ENCODE data around the gene A1BG.
"Not testable (repeated sequence)": the region's sequence is repeated elsewhere in the genome, so short reads cannot be mapped to it uniquely, and the experiment has no call there.

A1BG gene

GRCh38 chr19:58334691-58335249, 18.5 kb downstream of the A1BG start:
- DNase-seq: no peak

GRCh38 chr19:58332697-58333096, 20.6 kb downstream of the A1BG start:
- no peak for DNase-seq

GRCh38 chr19:58330458-58330857, 22.8 kb downstream of the A1BG start:
- no peak for DNase-seq

DNA sequence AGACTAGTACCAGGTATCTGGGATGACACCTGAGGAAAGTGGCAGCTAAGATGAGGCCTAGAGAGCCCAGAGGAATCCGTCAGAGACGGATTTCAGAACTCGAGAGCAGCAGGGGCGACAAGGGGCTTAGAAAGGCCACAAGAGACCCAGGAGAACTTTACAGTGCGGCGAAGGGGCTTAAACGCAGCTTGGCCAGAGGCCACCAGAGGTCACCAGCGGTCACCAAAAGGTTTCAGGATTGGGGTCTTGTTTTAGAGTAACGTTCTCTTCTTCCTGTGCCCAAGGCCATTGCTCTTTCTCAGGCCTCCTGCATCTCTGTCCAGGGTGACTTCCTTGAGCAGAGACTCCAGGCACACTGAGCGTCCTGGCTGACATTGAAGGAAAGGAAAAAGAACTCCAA, 24.3 kb downstream of the A1BG start:
- DNase-seq: peak; percentile 2 to 15

GRCh38 chr19:58326914-58327726, 26.2 kb downstream of the A1BG start, which contains the start of gene ZSCAN22:
TSS of gene ZSCAN22 (plus strand) at chr19:58326994. CDS start at chr19:58334803, 7,809 bp downstream.
- DNase-seq: peak; percentile 93 to 95

DNA sequence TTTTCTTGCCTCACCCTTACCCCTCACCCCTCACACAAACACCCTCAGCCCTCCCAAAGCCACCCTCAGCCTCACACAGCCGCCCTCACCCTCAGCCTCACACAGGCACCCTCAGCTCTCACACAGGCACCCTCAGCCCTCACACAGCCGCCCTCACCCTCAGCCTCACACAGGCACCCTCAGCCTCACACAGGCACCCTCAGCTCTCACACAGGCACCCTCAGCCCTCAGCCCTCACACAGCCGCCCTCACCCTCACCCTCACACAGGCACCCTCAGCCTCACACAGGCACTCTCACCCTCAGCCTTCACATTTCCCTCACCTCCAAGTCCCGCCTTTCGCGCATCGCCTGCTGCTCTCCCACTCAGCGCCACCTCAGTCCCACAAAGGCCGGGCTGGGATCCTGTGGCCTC, 26.8 kb downstream of the A1BG start:
- DNase-seq: no peak

DNA sequence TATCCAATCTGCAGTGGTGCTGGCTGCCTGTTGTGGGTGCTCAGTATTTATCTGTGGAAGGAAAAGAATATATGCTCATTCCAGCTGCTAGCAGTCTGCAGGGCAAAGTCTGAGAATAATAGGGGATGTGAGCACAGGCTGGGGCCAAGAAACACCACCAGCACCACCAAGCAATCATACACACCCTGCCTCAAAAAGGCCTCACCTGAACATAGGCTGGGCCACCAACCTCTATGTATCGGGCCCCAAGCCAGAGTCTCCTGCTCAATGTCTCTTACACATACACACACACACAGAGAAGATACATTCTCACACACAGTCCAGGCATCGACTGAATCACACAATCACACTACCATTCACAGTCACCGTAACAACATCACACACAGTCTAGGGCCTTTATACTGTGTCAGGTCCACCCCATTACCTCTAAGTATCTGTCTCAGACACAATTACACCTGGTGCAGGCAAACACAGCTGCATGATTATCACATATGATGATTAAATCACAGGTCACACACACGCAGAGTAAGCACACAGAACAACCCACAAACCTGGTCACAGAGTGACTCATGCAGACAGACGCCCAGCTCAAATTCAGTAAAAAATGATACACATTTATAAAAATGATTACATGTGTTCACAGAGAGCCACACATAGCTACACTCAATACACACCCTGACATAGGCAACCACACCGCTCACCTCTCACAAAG, 27.8 kb downstream of the A1BG start:
- peak; percentile 24 to 70 for DNase-seq

DNA sequence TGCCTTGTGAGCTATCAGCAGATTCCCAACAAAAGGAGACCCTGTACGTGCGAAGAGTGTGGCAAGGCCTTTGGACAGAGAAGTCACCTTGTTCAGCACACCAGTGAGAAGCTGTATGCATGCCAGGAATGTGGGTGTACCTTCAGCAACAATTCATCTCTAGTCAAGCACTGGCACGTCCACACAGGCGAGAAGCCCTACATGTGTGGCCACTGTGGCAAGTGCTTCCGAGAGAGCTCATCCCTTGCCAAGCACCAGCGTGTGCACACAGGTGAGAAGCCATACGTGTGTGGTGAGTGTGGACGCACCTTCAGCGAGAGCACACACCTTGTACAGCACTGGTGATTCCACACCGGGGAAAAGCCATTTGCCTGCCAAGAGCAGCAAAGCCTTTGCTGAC, 34.1 kb downstream of the A1BG start:
- DNase-seq: no peak

- no peak for DNase-seq
These were observed 35.0 kb downstream of the A1BG start for GRCh38 chr19:58318297-58318696.

- DNase-seq: no peak
These were observed 35.7 kb downstream of the A1BG start for GRCh38 chr19:58317476-58318072.

DNA sequence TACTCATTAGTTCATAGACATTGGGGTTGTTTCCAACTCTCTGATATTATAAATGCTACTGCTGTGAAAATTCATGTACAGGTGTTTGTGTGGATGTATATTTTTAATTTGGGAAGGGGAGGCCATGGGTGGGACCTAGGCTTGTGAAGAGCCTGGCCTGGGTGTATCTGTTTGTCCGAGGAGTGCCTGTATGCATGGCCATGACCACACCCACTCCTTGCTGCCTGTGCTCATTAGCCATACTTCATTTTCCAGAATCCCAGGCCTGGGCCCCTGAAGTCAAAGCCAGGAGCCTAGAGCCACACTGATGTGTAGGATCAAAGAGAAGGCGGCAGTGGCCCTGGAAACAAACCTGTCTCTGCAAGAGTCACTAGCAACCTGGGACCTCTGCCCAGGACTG, 37.7 kb downstream of the A1BG start:
- no peak for DNase-seq

- DNase-seq: no peak
These were observed 41.9 kb downstream of the A1BG start for GRCh38 chr19:58311345-58311865.

DNA sequence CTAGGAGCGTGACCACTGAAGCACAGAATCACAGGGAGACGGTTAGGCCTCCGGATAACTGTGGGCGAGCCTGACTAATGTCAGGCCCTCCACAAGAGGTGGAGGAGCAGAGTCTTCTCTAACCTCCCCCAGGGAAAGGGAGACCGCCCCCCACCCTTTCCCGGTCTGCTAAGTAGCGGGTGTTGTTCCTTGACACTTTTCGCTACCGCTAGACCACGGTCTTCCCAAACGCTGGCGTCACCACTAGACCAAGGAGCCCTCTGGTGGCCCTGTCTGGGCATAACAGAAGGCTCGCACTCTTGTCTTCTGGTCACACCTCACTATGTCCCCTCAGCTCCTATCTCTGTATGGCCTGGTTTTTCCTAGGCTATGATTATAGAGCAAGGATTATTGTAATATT, 42.6 kb downstream of the A1BG start:
- DNase-seq: not testable (repeated sequence)

DNA sequence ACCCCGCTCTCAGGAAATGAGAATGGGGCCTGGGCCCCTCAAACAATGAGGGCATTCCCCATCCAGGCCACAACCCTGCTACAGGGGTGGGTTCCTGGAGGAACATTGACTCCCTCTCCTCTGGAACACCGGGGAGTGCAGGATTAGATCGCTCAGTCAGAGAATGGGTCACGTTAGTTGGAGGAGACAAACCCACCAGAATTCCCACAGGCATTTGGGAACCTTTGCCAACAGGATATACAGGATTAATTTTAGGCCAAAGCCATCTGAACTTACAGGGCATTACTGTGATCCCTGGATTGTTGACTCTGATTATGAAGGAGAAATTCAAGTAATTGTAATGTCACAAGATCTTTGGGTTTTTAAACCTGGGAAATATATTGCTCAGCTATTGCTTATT, 45.6 kb downstream of the A1BG start:
- no peak for DNase-seq

DNA sequence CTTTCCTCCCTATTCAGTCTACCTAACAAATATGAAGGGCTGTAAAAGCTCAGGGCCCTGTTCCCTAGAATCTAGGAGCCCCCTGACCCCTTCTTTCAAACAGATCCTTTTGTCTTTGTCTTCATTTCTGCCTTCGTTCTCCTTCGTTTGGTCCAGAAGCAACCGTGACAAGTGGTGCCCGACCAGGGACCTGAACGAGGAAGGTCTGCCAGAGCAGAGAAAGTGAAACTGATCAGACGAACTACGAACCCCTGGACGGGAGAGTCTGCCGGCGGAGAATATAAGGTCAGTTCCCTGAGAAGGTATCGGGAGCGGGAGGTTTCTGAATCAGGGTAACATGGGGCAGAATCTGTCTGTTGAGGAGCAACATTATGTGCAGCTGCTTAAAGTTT, 47.4 kb downstream of the A1BG start:
- no peak for DNase-seq

GRCh38 chr19:58305065-58305931, 48.0 kb downstream of the A1BG start, which contains the start of gene ERVK3-1:
TSS of gene ERVK3-1 (plus strand) at chr19:58305377. CDS start at chr19:58312169, 6,792 bp downstream.
- peak; percentile 96 to 98 for DNase-seq

DNA sequence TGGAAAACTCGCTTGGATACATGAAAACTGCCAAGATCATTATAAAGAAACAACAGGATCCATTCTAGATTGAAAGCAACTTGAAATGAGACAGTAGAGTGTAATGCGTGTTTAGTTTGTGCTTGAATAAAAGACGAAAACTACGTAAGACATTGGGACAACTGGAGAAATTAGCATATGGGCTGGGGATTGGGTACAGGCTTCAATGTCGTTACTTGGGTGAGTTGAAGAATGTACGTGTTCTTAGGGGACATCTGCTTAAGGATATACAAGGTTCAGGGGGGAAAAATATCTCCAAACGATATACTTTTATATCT, 48.6 kb downstream of the A1BG start:
- no peak for DNase-seq

- DNase-seq: no peak
These were observed 49.0 kb downstream of the A1BG start for GRCh38 chr19:58304255-58304654.

DNA sequence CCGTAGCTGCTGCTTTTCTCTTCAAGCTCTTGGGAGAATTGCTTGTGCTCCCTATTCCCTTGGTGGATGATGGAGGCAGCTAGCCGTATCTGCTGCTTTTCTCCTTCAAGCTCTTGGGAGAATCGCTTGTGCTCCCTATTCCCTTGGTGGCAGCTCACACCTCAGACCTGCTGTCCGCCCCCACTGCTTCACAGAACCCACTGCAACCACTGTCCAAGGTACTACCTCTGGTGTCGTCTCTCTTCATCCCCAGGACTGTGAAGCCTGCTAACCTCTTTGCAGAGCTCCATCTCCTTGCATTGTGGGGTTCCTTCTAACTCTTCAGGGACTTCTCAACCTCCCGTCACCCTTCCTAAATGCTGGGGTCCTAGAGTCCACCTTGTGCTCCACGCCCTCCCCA, 52.7 kb downstream of the A1BG start:
- no peak for DNase-seq

GRCh38 chr19:58296104-58296503, 57.2 kb downstream of the A1BG start:
- DNase-seq: no peak
